Measurements from ENCODE around the gene CFAP61. TPM values are rescaled to one million over a fixed set of nuclear protein-coding genes. Genes with fewer than 3 reads are reported as not detected.

The CFAP61 gene
- polyA plus RNA-seq, 1 experiment = not detected

DNA sequence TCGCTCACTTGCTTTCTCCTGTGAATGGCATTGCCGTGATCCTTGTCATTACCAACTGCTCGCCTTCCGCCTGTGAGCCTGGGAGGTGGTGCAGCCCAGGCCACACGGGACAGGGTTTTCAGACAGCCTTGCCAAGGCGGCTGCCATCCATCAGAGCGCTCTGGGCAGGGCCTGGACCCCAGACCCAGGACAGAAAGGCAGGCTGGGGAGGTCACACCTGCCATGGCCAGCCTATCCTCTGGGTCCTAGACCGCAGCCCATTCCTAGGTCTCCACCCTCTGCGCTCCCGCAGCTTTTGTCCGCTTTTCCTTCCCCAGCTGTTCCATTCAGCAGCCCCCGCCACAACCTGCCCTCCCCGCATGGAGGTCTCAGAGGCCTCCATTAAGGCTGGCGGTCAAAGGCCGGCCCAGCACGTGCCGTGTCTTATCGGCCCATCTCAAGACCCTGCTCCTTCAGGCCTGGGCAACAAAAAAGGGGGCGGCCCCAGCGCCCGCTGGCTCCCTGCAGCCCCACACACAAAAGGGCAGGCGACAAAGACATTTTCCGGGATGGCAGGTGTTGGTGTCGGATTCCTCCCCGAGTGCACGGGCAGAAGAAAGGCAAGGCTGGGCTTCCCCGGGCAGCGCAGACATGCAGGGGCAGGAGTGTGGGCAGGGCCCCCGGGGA lies 343.7 kb downstream of the CFAP61 start:
- H3K4me3 ChIP-seq (ENCODE audit: low read depth, low read length) = no peak overlapping the region
- TF ChIP-seq, protein P1, sequence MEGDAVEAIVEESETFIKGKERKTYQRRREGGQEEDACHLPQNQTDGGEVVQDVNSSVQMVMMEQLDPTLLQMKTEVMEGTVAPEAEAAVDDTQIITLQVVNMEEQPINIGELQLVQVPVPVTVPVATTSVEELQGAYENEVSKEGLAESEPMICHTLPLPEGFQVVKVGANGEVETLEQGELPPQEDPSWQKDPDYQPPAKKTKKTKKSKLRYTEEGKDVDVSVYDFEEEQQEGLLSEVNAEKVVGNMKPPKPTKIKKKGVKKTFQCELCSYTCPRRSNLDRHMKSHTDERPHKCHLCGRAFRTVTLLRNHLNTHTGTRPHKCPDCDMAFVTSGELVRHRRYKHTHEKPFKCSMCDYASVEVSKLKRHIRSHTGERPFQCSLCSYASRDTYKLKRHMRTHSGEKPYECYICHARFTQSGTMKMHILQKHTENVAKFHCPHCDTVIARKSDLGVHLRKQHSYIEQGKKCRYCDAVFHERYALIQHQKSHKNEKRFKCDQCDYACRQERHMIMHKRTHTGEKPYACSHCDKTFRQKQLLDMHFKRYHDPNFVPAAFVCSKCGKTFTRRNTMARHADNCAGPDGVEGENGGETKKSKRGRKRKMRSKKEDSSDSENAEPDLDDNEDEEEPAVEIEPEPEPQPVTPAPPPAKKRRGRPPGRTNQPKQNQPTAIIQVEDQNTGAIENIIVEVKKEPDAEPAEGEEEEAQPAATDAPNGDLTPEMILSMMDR (IDR thresholded peaks at IDR 0.05; ENCODE audit: insufficient read depth, low read depth, low read length) = no peak
- ChIA-PET CTCF (interaction anchor here (1.5 kb wide), 1 partner anchor 11 kb away, joined by 4 read pairs; no protein-coding TSS in a partner anchor), POLR2A (no interaction called here)
- no peaks in the 10 kb centered on the region for H3K27me3 ChIP-seq (ENCODE audit: control insufficient read depth, insufficient read depth, low read length)
- no peaks in the 10 kb centered on the region for H3K36me3 ChIP-seq (ENCODE audit: control insufficient read depth, insufficient read depth, low read length)
- no peak for DNase-seq (ENCODE audit: low read depth)

DNA sequence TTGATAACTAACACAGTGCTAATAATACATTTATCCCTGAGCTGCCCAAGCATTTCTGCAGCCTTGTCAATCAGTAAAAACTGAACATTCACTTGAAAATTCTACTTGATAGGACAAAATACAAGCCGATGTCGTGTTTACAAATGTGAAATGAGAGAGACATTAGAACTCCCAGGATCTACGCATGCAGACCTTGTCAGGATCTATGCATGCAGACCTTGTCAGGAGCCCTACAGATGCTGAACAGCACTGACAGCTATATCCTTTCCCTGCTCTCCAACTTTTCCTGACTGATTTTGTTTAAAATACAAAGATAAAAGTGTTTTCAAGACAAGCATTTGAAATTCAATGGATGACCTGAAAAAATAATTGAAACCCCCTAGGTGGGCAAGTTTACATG lies 344.5 kb downstream of the CFAP61 start:
- Histone ChIP-seq H3K4me3 (ENCODE audit: low read depth, low read length) (no peak overlapping the region), H3K27me3 (ENCODE audit: control insufficient read depth, insufficient read depth, low read length) (no peaks in the 10 kb centered on the region), H3K36me3 (ENCODE audit: control insufficient read depth, insufficient read depth, low read length) (no peaks in the 10 kb centered on the region)
- POLR2A ChIA-PET = no interaction called here
- DNase-seq (ENCODE audit: low read depth) = no peak
- TF ChIP-seq, protein P1 (IDR thresholded peaks at IDR 0.05; ENCODE audit: insufficient read depth, low read depth, low read length) = no peak
- CTCF ChIA-PET = interaction anchor here (1.5 kb wide), 1 partner anchor 11 kb away, joined by 4 read pairs; no protein-coding TSS in a partner anchor

DNA sequence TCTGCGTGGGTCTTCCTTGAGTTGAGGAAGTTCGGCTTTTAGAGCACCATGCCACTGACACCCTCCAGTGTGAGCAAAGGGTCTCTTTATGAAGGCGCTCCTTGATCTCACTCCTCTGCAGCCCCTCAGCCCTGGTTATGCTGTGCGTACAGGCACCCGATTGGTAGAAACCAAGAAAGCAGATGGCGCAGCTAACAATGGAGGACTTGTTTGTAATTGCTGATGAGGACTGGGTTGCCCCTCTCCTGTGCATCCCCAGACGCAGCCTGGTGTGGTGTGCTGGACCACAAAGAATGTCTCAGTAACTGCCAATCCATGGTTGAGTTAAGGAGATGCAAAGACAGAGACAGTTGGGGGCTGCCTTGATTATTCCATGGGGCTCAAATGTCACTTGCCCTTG lies 345.8 kb downstream of the CFAP61 start:
- CTCF ChIA-PET = interaction anchor here (1.2 kb wide), 1 partner anchor 9 kb away, joined by 4 read pairs; no protein-coding TSS in a partner anchor
- H3K4me3 ChIP-seq (ENCODE audit: low read depth, low read length) = no peak overlapping the region
- no peaks in the 10 kb centered on the region for H3K36me3 ChIP-seq (ENCODE audit: control insufficient read depth, insufficient read depth, low read length)
- POLR2A ChIA-PET = no interaction called here
- no peaks in the 10 kb centered on the region for H3K27me3 ChIP-seq (ENCODE audit: control insufficient read depth, insufficient read depth, low read length)
- no peak for DNase-seq (ENCODE audit: low read depth)
- TF ChIP-seq, protein P1 (IDR thresholded peaks at IDR 0.05; ENCODE audit: insufficient read depth, low read depth, low read length) = no peak

DNA sequence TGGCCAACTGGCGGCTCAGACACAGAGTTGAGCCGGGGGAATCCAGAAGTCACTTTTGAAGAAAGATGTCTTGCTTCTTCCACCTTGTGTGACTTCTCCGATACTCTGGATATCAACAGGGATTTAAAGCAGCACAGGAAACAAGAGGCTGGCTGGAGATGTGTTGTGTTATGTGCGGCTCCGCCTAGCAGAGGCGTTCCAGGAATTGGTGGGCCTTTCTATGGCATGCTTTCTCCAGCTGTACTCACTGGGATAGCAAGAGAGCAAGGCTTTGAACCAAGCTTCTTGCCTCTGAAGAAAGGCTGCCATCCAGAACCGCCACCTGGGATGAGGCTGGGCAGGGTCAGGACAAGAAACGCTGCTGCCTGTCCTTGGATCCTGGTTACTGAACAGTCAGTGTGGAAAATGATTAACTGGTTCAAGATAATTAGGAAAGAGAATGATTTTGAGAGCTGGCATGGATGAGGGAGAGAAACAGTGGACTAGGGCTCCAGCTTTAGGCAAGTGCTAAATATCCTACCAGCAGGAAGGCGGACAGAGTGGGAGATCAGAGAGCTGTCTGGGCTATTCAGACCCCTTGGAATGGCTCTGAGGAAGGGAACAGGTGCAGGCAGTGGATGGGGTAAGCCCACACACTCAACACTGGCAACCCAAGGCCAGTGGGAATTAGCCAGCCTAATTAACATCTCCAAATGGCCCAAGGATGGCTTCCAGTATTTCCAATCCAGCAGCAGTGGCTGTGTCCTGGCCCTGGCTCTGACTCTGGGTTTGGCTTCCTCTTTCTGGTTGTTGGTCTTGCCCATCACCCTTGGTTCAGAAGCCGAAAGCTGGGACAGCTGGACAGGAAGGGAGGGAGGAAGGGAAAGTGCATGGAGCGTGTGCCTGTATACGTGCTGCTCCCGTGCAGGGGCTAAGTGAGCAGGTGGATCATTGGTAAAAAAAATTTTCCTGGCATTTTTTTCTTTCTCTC lies 347.5 kb downstream of the CFAP61 start:
- ChIA-PET POLR2A (no interaction called here), CTCF (no interaction called here)
- Histone ChIP-seq H3K27me3 (ENCODE audit: control insufficient read depth, insufficient read depth, low read length) (no peaks in the 10 kb centered on the region), H3K36me3 (ENCODE audit: control insufficient read depth, insufficient read depth, low read length) (no peaks in the 10 kb centered on the region), H3K4me3 (ENCODE audit: low read depth, low read length) (no peak overlapping the region)
- TF ChIP-seq, protein P1 (IDR thresholded peaks at IDR 0.05; ENCODE audit: insufficient read depth, low read depth, low read length) = no peak
- no peak for DNase-seq (ENCODE audit: low read depth)

DNA sequence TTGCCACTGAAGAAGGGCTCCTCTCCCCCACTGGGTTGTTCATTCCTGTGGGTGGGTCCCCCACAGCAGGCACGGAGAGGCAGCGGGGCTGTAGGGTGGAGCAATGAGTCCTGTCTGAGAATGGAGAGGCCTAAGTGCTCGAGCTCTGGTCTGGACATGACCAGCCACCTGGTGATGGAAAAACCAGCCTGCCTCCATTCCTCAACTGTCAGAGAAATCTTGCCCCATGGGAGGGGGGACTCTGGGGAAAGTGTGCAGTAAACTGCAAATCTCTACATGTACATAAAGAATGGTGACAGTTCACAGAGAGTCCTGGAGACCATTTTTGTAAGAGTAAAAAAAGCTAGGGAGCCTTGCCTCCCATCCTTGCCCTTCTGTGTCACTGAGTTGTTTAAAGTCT lies 349.7 kb downstream of the CFAP61 start:
- ChIA-PET POLR2A (no interaction called here), CTCF (no interaction called here)
- DNase-seq (ENCODE audit: low read depth) = no peak
- no peak overlapping the region for H3K4me3 ChIP-seq (ENCODE audit: low read depth, low read length)
- TF ChIP-seq, protein P1 (IDR thresholded peaks at IDR 0.05; ENCODE audit: insufficient read depth, low read depth, low read length) = no peak
- no peaks in the 10 kb centered on the region for H3K36me3 ChIP-seq (ENCODE audit: control insufficient read depth, insufficient read depth, low read length)
- H3K27me3 ChIP-seq (ENCODE audit: control insufficient read depth, insufficient read depth, low read length) = no peaks in the 10 kb centered on the region

Measured in BJ (cell line).